ENCODE data around the gene CDC25A. TPM values are rescaled to one million over a fixed set of nuclear protein-coding genes. Genes with fewer than 3 reads are reported as not detected.

The CDC25A gene
- total RNA-seq, 4 donors from 2014 or later, result 1.7 to 7.6 (median 4.8) TPM

GRCh38 chr3:48129921-48130320, 58.3 kb downstream of the CDC25A start:
- 48 to 63% methylated on average over 2 of the region's 2 CpGs for WGBS, 2 donors (ENCODE audit: low coverage in 1 of 2)
- H3K4me3 ChIP-seq, result no peak overlapping the region
- TF ChIP-seq POLR2A (IDR thresholded peaks at IDR 0.05) (no peak), POLR2AphosphoS5 (IDR thresholded peaks at IDR 0.05) (no peak), EP300 (IDR thresholded peaks at IDR 0.05; ENCODE audit: low read depth) (no peak), CTCF (IDR thresholded peaks at IDR 0.05) (no peak)
- H3K4me1 ChIP-seq, result peaks cover 0 to 16% (median 7%) of the 10 kb centered on the region in 4 donors
- in situ Hi-C loops (cut with MboI; ENCODE audit: low pct_ligation_motif_present in 1 of 4, low pct_unique_long_range_greater_than_20kb in 1 of 4, low sequenced_read_pairs in 3 of 4), result no loop called here
- peak overlapping the region; percentile 55 to 75 (median 66) for H3K27ac ChIP-seq
- H3K36me3 ChIP-seq, result no peaks in the 10 kb centered on the region
- H3K9me3 ChIP-seq, result no peaks in the 10 kb centered on the region
- intact Hi-C loops (cut with DNase I; ENCODE audit: low total_unique reads), result no loop called here
- no peak for DNase-seq
- H3K27me3 ChIP-seq, result no peaks in the 10 kb centered on the region

GRCh38 chr3:48128774-48129173, 59.4 kb downstream of the CDC25A start:
- H3K36me3 ChIP-seq, result no peaks in the 10 kb centered on the region
- no peak for DNase-seq
- intact Hi-C loops (cut with DNase I; ENCODE audit: low total_unique reads), result no loop called here
- H3K9me3 ChIP-seq, result no peaks in the 10 kb centered on the region
- H3K27ac ChIP-seq, result no peak overlapping the region
- TF ChIP-seq CTCF (IDR thresholded peaks at IDR 0.05), result no peak
- TF ChIP-seq POLR2A (IDR thresholded peaks at IDR 0.05), result no peak
- no peak for TF ChIP-seq EP300 (IDR thresholded peaks at IDR 0.05; ENCODE audit: low read depth)
- TF ChIP-seq POLR2AphosphoS5 (IDR thresholded peaks at IDR 0.05), result no peak
- H3K4me1 ChIP-seq, result peaks cover 0 to 16% (median 7%) of the 10 kb centered on the region in 4 donors
- 90% methylated on average over 1 of the region's 1 CpG; no CpG with 5 or more reads in 1 of the 2 donors for WGBS, 2 donors (ENCODE audit: low coverage in 1 of 2)
- in situ Hi-C loops (cut with MboI; ENCODE audit: low pct_ligation_motif_present in 1 of 4, low pct_unique_long_range_greater_than_20kb in 1 of 4, low sequenced_read_pairs in 3 of 4), result no loop called here
- H3K27me3 ChIP-seq, result no peaks in the 10 kb centered on the region
- H3K4me3 ChIP-seq, result no peak overlapping the region

- no peak for DNase-seq
- intact Hi-C loops (cut with DNase I; ENCODE audit: low total_unique reads), result no loop called here
- Histone ChIP-seq H3K9me3 (no peaks in the 10 kb centered on the region), H3K4me1 (peaks cover 0 to 13% (median 6%) of the 10 kb centered on the region in 4 donors), H3K27me3 (no peaks in the 10 kb centered on the region), H3K27ac (no peak overlapping the region), H3K4me3 (no peak overlapping the region), H3K36me3 (no peaks in the 10 kb centered on the region)
- 89 to 93% methylated on average over 6 to 9 of the region's 9 CpGs for WGBS, 2 donors (ENCODE audit: low coverage in 1 of 2)
- in situ Hi-C loops (cut with MboI; ENCODE audit: low pct_ligation_motif_present in 1 of 4, low pct_unique_long_range_greater_than_20kb in 1 of 4, low sequenced_read_pairs in 3 of 4), result no loop called here
- TF ChIP-seq POLR2A (IDR thresholded peaks at IDR 0.05), result no peak
- TF ChIP-seq POLR2AphosphoS5 (IDR thresholded peaks at IDR 0.05), result no peak
- no peak for TF ChIP-seq CTCF (IDR thresholded peaks at IDR 0.05)
- TF ChIP-seq EP300 (IDR thresholded peaks at IDR 0.05; ENCODE audit: low read depth), result no peak
Observed at GRCh38 chr3:48125886-48126622, 62.2 kb downstream of the CDC25A start.

- Histone ChIP-seq H3K36me3 (no peaks in the 10 kb centered on the region), H3K27me3 (no peaks in the 10 kb centered on the region), H3K27ac (no peak overlapping the region), H3K4me1 (peaks cover 0 to 6% (median 2%) of the 10 kb centered on the region in 4 donors), H3K9me3 (no peaks in the 10 kb centered on the region), H3K4me3 (no peak overlapping the region)
- in situ Hi-C loops (cut with MboI; ENCODE audit: low pct_ligation_motif_present in 1 of 4, low pct_unique_long_range_greater_than_20kb in 1 of 4, low sequenced_read_pairs in 3 of 4), result no loop called here
- intact Hi-C loops (cut with DNase I; ENCODE audit: low total_unique reads), result no loop called here
- no peak for DNase-seq
- TF ChIP-seq POLR2A (IDR thresholded peaks at IDR 0.05) (no peak), CTCF (IDR thresholded peaks at IDR 0.05) (no peak), POLR2AphosphoS5 (IDR thresholded peaks at IDR 0.05) (no peak)
- WGBS, 2 donors (ENCODE audit: low coverage in 1 of 2), result 60 to 75% methylated on average over 2 to 8 of the region's 8 CpGs
Observed at GRCh38 chr3:48125013-48125705, 63.1 kb downstream of the CDC25A start.
